Vagina (tissue), 2 donors: ENCODE measurements around the gene PTPRA. TPM values are rescaled to one million over a fixed set of nuclear protein-coding genes. Genes with fewer than 3 reads are reported as not detected.
"Not testable (repeated sequence)": the region's sequence is repeated elsewhere in the genome, so short reads cannot be mapped to it uniquely, and the experiment has no call there.

Experiments used
- DNase-seq, 2 donors: peaks; one replicate each; pipeline ENCODE4 v3.0.0-alpha.2; 2017; ENCODE audit errors: extremely low spot score in 2 of 2
- H3K27ac ChIP-seq: fragments of 200-600 bp; sonication (generic); one replicate; pipeline ENCODE4 v1.5.1; 2019
- H3K27me3 ChIP-seq: fragments of 200-600 bp; sonication (generic); one replicate; pipeline ENCODE4 v1.5.1; 2019
- H3K36me3 ChIP-seq, 2 donors: fragments of 200-600 bp; sonication (generic); one replicate each; pipeline ENCODE4 v1.5.1; 2017 to 2019
- H3K4me1 ChIP-seq: fragments of 200-600 bp; sonication (generic); one replicate; pipeline ENCODE4 v1.5.1; 2019
- H3K4me3 ChIP-seq, 2 donors: fragments of 200-600 bp; sonication (generic); 1 replicate in 1 of 2; 2 replicates in 1 of 2; pipeline ENCODE4 v1.5.1; 2016 to 2019
- H3K9me3 ChIP-seq: fragments of 200-600 bp; sonication (generic); one replicate; pipeline ENCODE4 v1.5.1; 2019
- CTCF ChIP-seq, 3 experiments: fragments of 450-650 bp in 2 of 3; fragments of 200-600 bp in 1 of 3; sonication (generic) in 1 of 3; IDR thresholded peaks; one replicate each; pipeline ENCODE4 v1.5.1; 2017 to 2019; ENCODE audit warnings: antibody characterized with exemption in 3 of 3, mild to moderate bottlenecking in 2 of 3, moderate library complexity in 2 of 3
- POLR2A ChIP-seq, 2 donors: fragments of 450-650 bp; IDR thresholded peaks; one replicate each; pipeline ENCODE4 v1.6.1; 2017; ENCODE audit warnings: antibody characterized with exemption in 2 of 2, mild to moderate bottlenecking in 2 of 2, moderate library complexity in 2 of 2
- POLR2AphosphoS5 ChIP-seq, 2 donors: sonication (generic); formaldehyde crosslinking; IDR thresholded peaks; one replicate each; pipeline ENCODE4 v1.9.0; 2017; ENCODE audit warnings: antibody characterized with exemption in 2 of 2, mild to moderate bottlenecking in 2 of 2, low read depth in 1 of 2; ENCODE audit not compliant: insufficient read depth in 1 of 2
- intact Hi-C: fragments of 100-400 bp; cut with DNase I; formaldehyde crosslinking; loops from one replicate; pipeline ENCODE4 v1.15.1; 2023
- total RNA-seq: library from RNA; depleted of rRNA; stranded (reverse); fragments of >200 nt; gene quantifications from one replicate; pipeline ENCODE4 v1.2.3, GENCODE V29; 2016

Gene PTPRA
- total RNA-seq, 1 donor from 2014 or later, result 45.7 TPM

- Histone ChIP-seq H3K36me3 (peaks cover 0 to 22% of the 10 kb centered on the region in 2 donors), H3K9me3 (no peaks in the 10 kb centered on the region), H3K4me3 (peak overlapping the region in 1 of 2 donors; percentile 91), H3K27me3 (no peaks in the 10 kb centered on the region), H3K4me1 (peaks cover 26% of the 10 kb centered on the region), H3K27ac (no peak overlapping the region)
- no peak for TF ChIP-seq POLR2A (IDR thresholded peaks at IDR 0.05)
- TF ChIP-seq CTCF (IDR thresholded peaks at IDR 0.05), result no peak
- TF ChIP-seq POLR2AphosphoS5 (IDR thresholded peaks at IDR 0.05; ENCODE audit: insufficient read depth in 1 of 2, low read depth in 1 of 2), result no peak
- DNase-seq, result no peak
- intact Hi-C loops, result no loop called here
Measured at GRCh38 chr20:3047486-3048419, 174.5 kb downstream of the PTPRA start.

- no peak for TF ChIP-seq POLR2A (IDR thresholded peaks at IDR 0.05)
- no peak for TF ChIP-seq CTCF (IDR thresholded peaks at IDR 0.05)
- peaks cover 18% of the 10 kb centered on the region for H3K4me1 ChIP-seq
- no peak overlapping the region for H3K4me3 ChIP-seq
- no peak overlapping the region for H3K27ac ChIP-seq
- H3K36me3 ChIP-seq, result peaks cover 0 to 22% of the 10 kb centered on the region in 2 donors
- H3K27me3 ChIP-seq, result no peaks in the 10 kb centered on the region
- no peaks in the 10 kb centered on the region for H3K9me3 ChIP-seq
- intact Hi-C loops, result loop anchor here (10.0 kb wide), 1 partner anchor 63 kb away; no protein-coding TSS in a partner anchor
- DNase-seq, result no peak
Measured at GRCh38 chr20:3051385-3052019, 178.2 kb downstream of the PTPRA start.

GRCh38 chr20:3059489-3059888 lies 186.2 kb downstream of the PTPRA start:
- no peaks in the 10 kb centered on the region for H3K27me3 ChIP-seq
- H3K9me3 ChIP-seq, result no peaks in the 10 kb centered on the region
- intact Hi-C loops, result loop anchor here (10.0 kb wide), 1 partner anchor 55 kb away; no protein-coding TSS in a partner anchor
- no peak for DNase-seq
- H3K4me3 ChIP-seq, result no peak overlapping the region
- no peaks in the 10 kb centered on the region for H3K36me3 ChIP-seq
- TF ChIP-seq CTCF (IDR thresholded peaks at IDR 0.05) (no peak), POLR2AphosphoS5 (IDR thresholded peaks at IDR 0.05; ENCODE audit: insufficient read depth in 1 of 2, low read depth in 1 of 2) (no peak), POLR2A (IDR thresholded peaks at IDR 0.05) (no peak)
- H3K4me1 ChIP-seq, result no peaks in the 10 kb centered on the region
- H3K27ac ChIP-seq, result no peak overlapping the region

- H3K36me3 ChIP-seq, H3K27me3 ChIP-seq, H3K4me3 ChIP-seq, H3K9me3 ChIP-seq, DNase-seq, intact Hi-C loops, H3K27ac ChIP-seq: not testable (repeated sequence)
- H3K4me1 ChIP-seq, result peaks cover 30% of the 10 kb centered on the region
Measured at GRCh38 chr20:3064119-3064518, 190.8 kb downstream of the PTPRA start.

- peaks cover 50% of the 10 kb centered on the region for H3K4me1 ChIP-seq
- intact Hi-C loops, result no loop called here
- no peaks in the 10 kb centered on the region for H3K9me3 ChIP-seq
- no peaks in the 10 kb centered on the region for H3K36me3 ChIP-seq
- H3K27me3 ChIP-seq, result no peaks in the 10 kb centered on the region
- DNase-seq, result no peak
- H3K4me3 ChIP-seq, result no peak overlapping the region
- peak overlapping the region; percentile 80 for H3K27ac ChIP-seq
- TF ChIP-seq POLR2A (IDR thresholded peaks at IDR 0.05), result no peak
- no peak for TF ChIP-seq POLR2AphosphoS5 (IDR thresholded peaks at IDR 0.05; ENCODE audit: insufficient read depth in 1 of 2, low read depth in 1 of 2)
- TF ChIP-seq CTCF (IDR thresholded peaks at IDR 0.05), result no peak
Measured at GRCh38 chr20:3067139-3068014, 194.1 kb downstream of the PTPRA start.
